BLaER1 treated with 17β-estradiol and CSF1 and Interleukin-3, amounts not matched to agents 10 nM and 100 nM (cell line): Measurements from ENCODE around the gene SLC39A10.
"Not testable (repeated sequence)": the region's sequence is repeated elsewhere in the genome, so short reads cannot be mapped to it uniquely, and the experiment has no call there.

ENCODE experiments used
- H3K27ac ChIP-seq, 11 experiments: shearing (Covaris generic); formaldehyde crosslinking; 2 replicates each; pipeline ENCODE4 v1.8.1; 2022
- H3K27me3 ChIP-seq, 11 experiments: shearing (Covaris generic); formaldehyde crosslinking; 2 replicates each; pipeline ENCODE4 v1.8.1; 2022
- H3K36me3 ChIP-seq, 11 experiments: shearing (Covaris generic); formaldehyde crosslinking; 2 replicates each; pipeline ENCODE4 v1.8.1; 2022
- H3K4me1 ChIP-seq, 10 experiments: shearing (Covaris generic); formaldehyde crosslinking; 2 replicates each; pipeline ENCODE4 v1.8.1; 2022
- H3K4me2 ChIP-seq, 11 experiments: shearing (Covaris generic); formaldehyde crosslinking; 2 replicates each; pipeline ENCODE4 v1.8.1; 2022
- H3K4me3 ChIP-seq, 10 experiments: shearing (Covaris generic); formaldehyde crosslinking; 2 replicates each; pipeline ENCODE4 v1.8.1; 2022
- H3K9ac ChIP-seq, 11 experiments: shearing (Covaris generic); formaldehyde crosslinking; 2 replicates each; pipeline ENCODE4 v1.8.1; 2022
- H3K9me3 ChIP-seq, 11 experiments: shearing (Covaris generic); formaldehyde crosslinking; replicated peaks in 1 of 11; 2 replicates each; pipeline ENCODE4 v1.8.1; 2022
- H4K20me1 ChIP-seq, 11 experiments: shearing (Covaris generic); formaldehyde crosslinking; 2 replicates each; pipeline ENCODE4 v1.8.1; 2022
- Cebpa-rat ChIP-seq, 11 experiments: shearing (Covaris generic); IDR thresholded peaks; 2 replicates each; pipeline ENCODE4 v1.8.1; 2022

The SLC39A10 gene

GRCh38 chr2:195639959-195640358, 17.1 kb upstream of the SLC39A10 start:
- Histone ChIP-seq H3K9me3 (peaks cover 0 to 15% (median 0%) of the 10 kb centered on the region in 11 experiments; a peak in 2 of 22 replicates), H3K36me3 (no peaks in the 10 kb centered on the region), H3K4me1 (peaks cover 0 to 80% (median 49%) of the 10 kb centered on the region in 10 experiments; a peak in 18 of 20 replicates), H3K4me3 (no peak overlapping the region), H3K27ac (peak overlapping the region in 5 of 11 experiments; percentile 2 to 33 (median 21); a peak in 5 of 22 replicates), H3K4me2 (peak overlapping the region in 2 of 11 experiments; percentile 40 to 51; a peak in 2 of 22 replicates), H4K20me1 (no peaks in the 10 kb centered on the region), H3K27me3 (no peaks in the 10 kb centered on the region), H3K9ac (no peak overlapping the region)
- TF ChIP-seq Cebpa-rat (IDR thresholded peaks at IDR 0.05) = no peak

- Histone ChIP-seq H3K4me1 (peaks cover 6 to 82% (median 62%) of the 10 kb centered on the region in 10 experiments; a peak in 19 of 20 replicates), H3K36me3 (no peaks in the 10 kb centered on the region), H3K27ac (peak overlapping the region; percentile 7 to 83 (median 80); a peak in 21 of 22 replicates), H3K4me3 (0 out of 20 replicates have a peak overlapping the region, but pooled peaks of 1 of the 10 experiments have one; percentile 14), H3K9me3 (peaks cover 0 to 15% (median 0%) of the 10 kb centered on the region in 11 experiments; a peak in 2 of 22 replicates), H4K20me1 (no peaks in the 10 kb centered on the region), H3K27me3 (no peaks in the 10 kb centered on the region), H3K4me2 (peak overlapping the region in 10 of 11 experiments; percentile 24 to 88 (median 71); a peak in 19 of 22 replicates), H3K9ac (peak overlapping the region in 9 of 11 experiments; percentile 15 to 69 (median 52); a peak in 15 of 22 replicates)
- peak in 5 of 11 experiments; percentile 44 to 83 (median 71); a peak in 10 of 22 replicates for TF ChIP-seq Cebpa-rat (IDR thresholded peaks at IDR 0.05)
Observed at GRCh38 chr2:195642027-195642678, 14.9 kb upstream of the SLC39A10 start.

- peak overlapping the region in 9 of 11 experiments; percentile 15 to 69 (median 52); a peak in 16 of 22 replicates for H3K9ac ChIP-seq
- H4K20me1 ChIP-seq = no peaks in the 10 kb centered on the region
- H3K4me1 ChIP-seq = peaks cover 9 to 86% (median 67%) of the 10 kb centered on the region in 10 experiments; a peak in 19 of 20 replicates
- H3K27me3 ChIP-seq = no peaks in the 10 kb centered on the region
- peaks cover 0 to 15% (median 0%) of the 10 kb centered on the region in 11 experiments; a peak in 2 of 22 replicates for H3K9me3 ChIP-seq
- peak overlapping the region in 10 of 11 experiments; percentile 24 to 88 (median 71); a peak in 19 of 22 replicates for H3K4me2 ChIP-seq
- H3K4me3 ChIP-seq = no peak overlapping the region
- H3K36me3 ChIP-seq = no peaks in the 10 kb centered on the region
- TF ChIP-seq Cebpa-rat (IDR thresholded peaks at IDR 0.05) = no peak; a peak in 1 of 22 replicates
- H3K27ac ChIP-seq = peak overlapping the region; percentile 7 to 83 (median 80); a peak in 20 of 22 replicates
Observed at GRCh38 chr2:195642679-195643068, 14.4 kb upstream of the SLC39A10 start.

DNA sequence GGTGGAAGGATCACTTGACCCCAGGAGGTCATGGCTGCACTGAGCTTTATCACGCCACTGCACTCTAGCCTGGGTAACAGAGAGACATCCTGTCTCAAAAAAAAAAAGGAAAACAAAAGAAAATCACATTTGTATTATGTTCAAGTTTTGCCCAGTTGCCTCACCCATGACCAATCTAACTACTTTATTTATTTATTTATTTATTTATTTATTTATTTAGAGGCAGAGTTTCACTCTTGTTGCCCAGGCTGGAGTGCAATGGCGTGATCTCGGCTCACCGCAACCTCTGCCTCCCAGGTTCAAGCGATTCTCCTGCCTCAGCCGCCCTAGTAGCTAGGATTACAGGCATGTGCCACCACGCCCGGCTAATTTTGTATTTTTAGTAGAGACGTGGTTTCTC, 12.3 kb upstream of the SLC39A10 start:
- Histone ChIP-seq H3K4me2 (peak overlapping the region in 3 of 11 experiments; percentile 1 to 17 (median 14); a peak in 1 of 22 replicates), H3K4me1 (peaks cover 17 to 99% (median 80%) of the 10 kb centered on the region in 10 experiments), H3K27ac (peak overlapping the region in 5 of 11 experiments; percentile 21 to 83 (median 36); a peak in 7 of 22 replicates)
- not testable (repeated sequence) for H3K9me3 ChIP-seq, H3K4me3 ChIP-seq, H3K36me3 ChIP-seq, H4K20me1 ChIP-seq, H3K9ac ChIP-seq, H3K27me3 ChIP-seq

- H3K27ac ChIP-seq = peak overlapping the region in 5 of 11 experiments; percentile 44 to 100 (median 94); a peak in 6 of 22 replicates
- no peak overlapping the region for H3K9ac ChIP-seq
- no peaks in the 10 kb centered on the region for H4K20me1 ChIP-seq
- H3K4me2 ChIP-seq = peak overlapping the region in 4 of 11 experiments; percentile 14 to 52 (median 40); a peak in 2 of 22 replicates
- no peaks in the 10 kb centered on the region for H3K27me3 ChIP-seq
- no peaks in the 10 kb centered on the region for H3K36me3 ChIP-seq
- H3K4me1 ChIP-seq = peaks cover 24 to 99% (median 84%) of the 10 kb centered on the region in 10 experiments
- TF ChIP-seq Cebpa-rat (IDR thresholded peaks at IDR 0.05) = no peak
- H3K4me3 ChIP-seq = no peak overlapping the region
- peaks cover 0 to 10% (median 0%) of the 10 kb centered on the region in 11 experiments; a peak in 2 of 22 replicates for H3K9me3 ChIP-seq
Observed at GRCh38 chr2:195645413-195645812, 11.6 kb upstream of the SLC39A10 start.

DNA sequence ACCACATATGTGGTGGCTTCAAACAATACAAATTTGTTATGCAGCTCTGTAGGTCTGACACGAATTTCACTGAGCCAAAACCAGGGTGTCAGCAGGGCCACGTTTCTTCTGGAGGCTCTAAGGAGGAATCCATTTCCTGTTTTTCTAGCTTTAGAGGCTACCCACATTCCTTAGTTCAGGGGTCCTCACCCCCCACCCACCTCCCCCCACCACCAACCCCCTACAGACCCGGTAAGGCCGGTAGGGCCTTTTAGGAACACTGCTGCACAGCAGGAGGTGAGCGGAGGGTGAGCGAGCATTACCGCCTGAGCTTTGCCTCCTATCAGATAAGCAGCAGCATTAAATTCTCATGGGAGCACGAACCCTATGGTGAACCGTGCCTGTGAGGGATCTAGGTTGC, 10.6 kb upstream of the SLC39A10 start:
- Histone ChIP-seq H3K27ac (peak overlapping the region; percentile 38 to 100 (median 94); a peak in 20 of 22 replicates), H4K20me1 (no peaks in the 10 kb centered on the region), H3K9me3 (peaks cover 0 to 13% (median 5%) of the 10 kb centered on the region in 11 experiments; a peak in 10 of 22 replicates), H3K36me3 (no peaks in the 10 kb centered on the region), H3K4me3 (no peak overlapping the region), H3K4me1 (peaks cover 30 to 99% (median 86%) of the 10 kb centered on the region in 10 experiments), H3K4me2 (peak overlapping the region; percentile 3 to 87 (median 53); a peak in 20 of 22 replicates), H3K27me3 (no peaks in the 10 kb centered on the region), H3K9ac (peak overlapping the region in 5 of 11 experiments; percentile 30 to 61 (median 52); a peak in 8 of 22 replicates)
- TF ChIP-seq Cebpa-rat (IDR thresholded peaks at IDR 0.05) = no peak

DNA sequence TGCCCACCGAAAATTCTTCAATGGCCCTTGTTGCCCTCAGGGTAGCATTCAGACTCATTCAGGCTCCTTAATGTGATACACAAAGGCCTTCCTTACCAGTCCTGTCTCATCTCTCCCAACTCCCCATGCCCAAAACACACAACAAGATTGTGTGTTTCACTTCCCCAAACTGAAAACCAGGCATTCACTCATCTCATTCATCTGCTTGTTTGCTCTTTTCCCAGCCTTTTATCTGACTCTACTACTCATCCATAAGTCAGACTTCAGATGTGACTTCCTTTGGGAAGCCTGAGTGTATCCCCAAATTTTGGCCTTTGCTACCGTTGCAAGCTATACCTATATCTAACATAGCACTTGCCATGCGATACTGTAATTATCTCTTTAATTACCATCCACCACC, 9.7 kb upstream of the SLC39A10 start:
- H3K9me3 ChIP-seq = peaks cover 0 to 16% (median 8%) of the 10 kb centered on the region in 11 experiments; a peak in 10 of 22 replicates
- peak overlapping the region in 6 of 11 experiments; percentile 26 to 61 (median 49); a peak in 9 of 22 replicates for H3K9ac ChIP-seq
- no peak for TF ChIP-seq Cebpa-rat (IDR thresholded peaks at IDR 0.05)
- no peaks in the 10 kb centered on the region for H3K36me3 ChIP-seq
- peak overlapping the region; percentile 38 to 100 (median 94); a peak in 21 of 22 replicates for H3K27ac ChIP-seq
- no peaks in the 10 kb centered on the region for H4K20me1 ChIP-seq
- peak overlapping the region; percentile 3 to 87 (median 53); a peak in 20 of 22 replicates for H3K4me2 ChIP-seq
- H3K4me1 ChIP-seq = peaks cover 30 to 99% (median 85%) of the 10 kb centered on the region in 10 experiments
- H3K4me3 ChIP-seq = no peak overlapping the region
- no peaks in the 10 kb centered on the region for H3K27me3 ChIP-seq

DNA sequence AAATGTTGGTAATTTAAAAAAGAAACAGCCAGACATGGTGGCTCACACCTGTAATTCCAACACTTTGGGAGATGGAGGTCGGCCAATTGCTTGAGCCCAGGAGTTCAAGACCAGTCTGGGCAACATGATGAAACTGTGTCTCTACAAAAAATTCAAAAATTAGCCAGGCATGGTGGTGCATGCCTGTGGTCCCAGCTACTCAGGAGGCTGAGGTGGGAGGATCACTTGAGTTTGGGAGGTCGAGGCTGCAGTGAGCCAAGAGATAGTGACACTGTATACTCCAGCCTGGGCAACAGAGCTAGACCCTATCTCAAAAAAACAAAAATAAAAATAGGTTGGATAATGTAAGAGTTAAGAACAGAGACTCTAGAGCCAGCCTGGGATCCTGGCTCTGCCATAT, 8.7 kb upstream of the SLC39A10 start:
- H3K4me1 ChIP-seq = peaks cover 30 to 99% (median 80%) of the 10 kb centered on the region in 10 experiments
- not testable (repeated sequence) for H3K4me3 ChIP-seq, H3K36me3 ChIP-seq, H3K27me3 ChIP-seq, H4K20me1 ChIP-seq
- H3K9me3 ChIP-seq = peaks cover 0 to 27% (median 8%) of the 10 kb centered on the region in 11 experiments; a peak in 11 of 22 replicates
- H3K27ac ChIP-seq = peak overlapping the region; percentile 84 to 100 (median 94); a peak in 20 of 22 replicates
- H3K4me2 ChIP-seq = peak overlapping the region in 8 of 11 experiments; percentile 38 to 87 (median 64); a peak in 17 of 22 replicates
- peak overlapping the region in 6 of 11 experiments; percentile 74 to 84 (median 78); a peak in 8 of 22 replicates for H3K9ac ChIP-seq
